Activated gamma-delta T cell treated with Interleukin-2 at 50 U/mL for 16 hours (primary cell): ENCODE data around the gene FANK1.
"Not testable (repeated sequence)": the region's sequence is repeated elsewhere in the genome, so short reads cannot be mapped to it uniquely, and the experiment has no call there.

Experiments
- DNase-seq: peaks from one replicate; pipeline ENCODE4 v3.0.0-alpha.2; 2020

Gene FANK1

GRCh38 chr10:126036515-126036914 lies 140.2 kb downstream of the FANK1 start:
- no peak for DNase-seq

- DNase-seq = no peak
Observed at GRCh38 chr10:126037946-126038345, 141.6 kb downstream of the FANK1 start.

DNA sequence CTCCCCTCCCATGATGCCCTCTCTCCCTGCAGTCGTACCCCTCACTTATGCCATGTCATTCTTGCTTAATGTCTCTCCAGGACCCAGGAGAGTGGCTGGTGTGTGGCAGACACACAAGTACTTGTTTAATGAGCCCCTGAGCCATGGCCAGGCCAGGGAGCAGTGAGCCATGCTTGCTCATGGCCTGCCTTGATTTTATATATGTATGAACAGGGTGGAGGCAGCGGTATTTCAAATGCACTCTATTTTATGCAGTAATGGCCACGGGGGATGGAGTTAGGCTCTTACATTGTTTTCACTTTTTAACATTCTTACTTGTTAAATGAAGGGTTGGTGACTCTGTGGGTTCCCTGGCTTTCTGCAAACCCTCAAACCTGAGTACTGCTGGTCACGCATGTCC lies 144.8 kb downstream of the FANK1 start:
- DNase-seq = no peak

DNA sequence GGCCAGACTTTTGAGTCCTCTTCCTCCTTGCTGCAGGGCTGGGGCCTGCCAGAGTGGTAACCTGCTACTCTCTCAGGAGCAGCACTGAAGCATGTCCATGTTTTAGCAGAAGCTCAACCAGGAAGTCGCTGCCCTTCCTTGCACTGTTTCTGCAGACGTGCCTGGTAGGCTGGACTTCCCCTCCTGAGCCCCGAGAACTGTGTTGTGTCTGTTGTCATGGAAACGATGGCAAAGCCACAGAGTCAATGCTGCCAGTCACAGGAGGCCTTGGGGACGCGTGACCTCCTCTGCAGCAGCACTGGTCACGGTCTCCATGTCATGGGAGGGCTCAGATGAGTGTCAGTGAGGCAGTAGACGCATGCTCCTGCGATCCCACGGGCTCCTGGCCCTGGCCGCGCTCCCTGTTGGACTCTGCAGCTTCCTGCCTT lies 145.5 kb downstream of the FANK1 start:
- DNase-seq = peak; percentile 32

DNA sequence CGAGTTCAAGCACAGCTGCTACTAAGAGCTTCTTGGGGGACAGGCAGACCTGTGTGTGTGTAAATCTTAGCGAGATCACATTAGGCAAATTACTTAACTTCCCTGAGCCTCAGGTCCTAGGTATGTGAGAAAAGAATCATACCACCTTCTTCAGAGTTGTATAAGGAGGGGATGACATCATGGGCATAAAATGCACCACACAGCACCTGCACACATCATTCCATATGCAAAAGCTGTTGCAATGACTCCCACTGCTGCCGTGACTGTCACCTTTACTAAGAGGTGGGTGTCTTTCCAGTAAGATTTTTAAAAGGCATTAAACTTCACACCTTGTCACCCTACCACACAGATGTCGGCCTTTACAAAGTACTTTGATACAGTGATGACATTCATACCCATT lies 146.0 kb downstream of the FANK1 start:
- DNase-seq = no peak

DNA sequence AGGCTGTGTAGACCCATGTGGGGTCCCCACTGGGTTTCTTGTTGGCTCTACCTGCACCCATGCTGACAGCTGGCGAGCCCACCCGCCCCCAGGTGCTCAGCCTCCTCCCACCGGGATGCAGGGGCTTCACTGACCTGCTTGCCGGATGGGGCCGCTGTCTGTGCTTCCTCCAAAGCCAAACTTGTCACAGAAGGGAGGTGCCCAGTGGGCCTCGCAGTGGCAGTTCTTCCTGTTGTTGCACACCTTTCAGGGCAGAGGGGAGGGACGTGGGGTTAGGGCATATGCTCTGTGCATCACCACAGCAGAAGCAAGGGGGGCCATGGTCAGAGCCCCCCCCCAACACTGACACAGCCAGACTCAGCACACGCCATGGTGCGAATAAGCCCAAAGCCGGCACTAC lies 146.5 kb downstream of the FANK1 start:
- no peak for DNase-seq

DNA sequence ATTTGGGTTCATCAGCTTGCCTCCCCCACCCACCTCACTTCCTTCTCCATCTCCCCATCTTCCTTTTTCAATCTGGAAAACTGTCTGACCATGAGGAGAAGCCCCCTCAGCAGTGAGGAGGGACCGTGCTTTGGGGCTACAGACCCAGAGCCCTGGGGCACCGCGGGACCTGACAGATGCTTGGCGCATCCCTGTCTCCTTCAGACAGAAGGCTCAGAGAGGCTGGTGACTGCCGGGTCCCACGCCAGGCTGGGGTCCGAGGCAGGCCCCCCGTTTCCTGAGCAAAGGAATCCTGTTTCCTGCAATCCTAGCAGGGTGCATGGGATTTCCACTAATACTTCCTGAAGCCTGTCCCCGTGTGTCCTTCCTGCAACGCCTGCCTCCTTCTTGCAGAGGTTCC lies 147.0 kb downstream of the FANK1 start:
- DNase-seq = no peak

DNA sequence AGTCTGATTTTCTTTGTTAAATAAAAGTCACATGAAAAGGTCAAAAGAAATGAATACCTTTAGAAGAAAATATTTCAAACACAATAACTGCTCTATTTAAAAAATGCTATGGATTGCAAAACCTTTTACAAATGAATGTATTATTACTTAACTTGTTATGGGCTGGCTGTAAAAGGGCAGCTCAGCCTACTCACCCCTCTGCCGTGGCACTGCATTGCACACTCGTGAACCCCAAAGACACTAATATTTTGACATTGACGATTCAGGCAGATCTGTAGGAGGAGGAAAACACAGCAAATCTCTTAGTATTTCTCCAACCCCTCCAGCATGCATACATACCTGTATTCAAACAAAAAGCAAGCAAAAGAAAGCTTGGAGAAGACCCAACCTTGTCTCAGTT lies 149.5 kb downstream of the FANK1 start:
- DNase-seq = no peak

GRCh38 chr10:126046831-126047230 lies 150.5 kb downstream of the FANK1 start:
- DNase-seq = no peak

- DNase-seq = not testable (repeated sequence)
Observed at GRCh38 chr10:126047749-126048148, 151.4 kb downstream of the FANK1 start.

DNA sequence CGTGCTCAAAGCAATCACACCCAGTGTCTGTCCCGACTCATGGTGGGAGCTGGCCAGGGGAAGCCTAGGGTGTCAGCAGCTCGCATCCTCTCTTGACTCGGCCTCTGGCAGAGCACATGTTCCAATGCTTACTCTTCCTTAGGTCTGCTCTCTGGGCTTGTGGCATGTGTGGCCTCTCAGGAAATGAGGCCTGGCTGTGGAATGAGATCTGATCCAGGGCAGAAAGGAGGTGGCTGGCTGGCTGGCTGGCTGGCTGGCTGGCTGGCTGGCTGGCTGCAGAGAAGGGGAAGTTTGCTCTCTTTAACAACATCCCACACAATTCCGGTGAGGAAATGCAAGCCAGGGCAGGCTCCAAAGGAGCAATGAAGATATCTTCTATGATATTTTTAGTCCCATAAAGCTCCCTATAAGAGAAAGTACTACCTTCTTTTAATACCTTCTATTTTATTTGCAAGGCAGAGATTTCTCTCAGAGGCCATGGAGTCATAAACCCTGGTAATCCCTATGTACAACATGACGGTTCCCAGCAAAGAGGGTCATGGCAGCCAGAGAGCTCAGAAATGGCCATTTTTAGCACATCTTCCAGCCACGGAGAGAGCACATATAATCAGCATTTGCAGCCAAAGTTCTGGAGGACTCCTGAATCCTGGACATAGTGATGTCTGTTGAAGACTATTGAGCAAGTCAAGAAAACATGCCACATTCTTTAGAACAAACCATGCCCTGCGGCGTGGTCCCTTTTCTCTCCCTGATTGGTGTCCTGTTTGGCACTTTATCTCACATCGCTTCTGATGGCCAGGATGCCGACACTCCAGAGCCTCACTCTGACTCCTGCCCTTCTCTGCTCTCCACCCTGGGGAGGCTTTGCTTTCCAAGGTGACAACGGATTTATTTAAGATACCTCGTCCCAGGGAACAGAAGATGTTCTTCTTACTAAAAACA lies 153.7 kb downstream of the FANK1 start:
- no peak for DNase-seq

DNA sequence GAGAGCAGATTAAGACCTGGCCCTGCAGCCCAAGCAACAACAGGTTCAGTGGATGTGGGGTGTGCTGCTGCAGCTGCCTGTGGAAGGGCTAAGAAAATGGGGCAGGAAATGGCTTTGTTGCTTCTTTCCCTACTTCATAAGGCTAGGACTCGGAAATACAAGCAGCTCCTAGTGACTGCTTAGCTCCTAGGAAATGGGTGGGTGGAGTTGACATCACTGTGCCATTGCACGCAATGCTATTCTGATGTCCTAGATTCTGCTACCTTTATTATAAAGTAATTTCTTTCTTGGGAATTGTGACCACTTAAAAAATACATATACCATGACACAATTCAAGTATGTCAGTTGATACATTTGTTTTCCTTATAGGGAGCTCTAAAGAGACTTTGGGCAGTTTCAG lies 155.8 kb downstream of the FANK1 start:
- no peak for DNase-seq

- DNase-seq = no peak
Observed at GRCh38 chr10:126054191-126054590, 157.8 kb downstream of the FANK1 start.

- DNase-seq = no peak
Observed at GRCh38 chr10:126057494-126057893, 161.1 kb downstream of the FANK1 start.

GRCh38 chr10:126058104-126058503 lies 161.7 kb downstream of the FANK1 start:
- no peak for DNase-seq

DNA sequence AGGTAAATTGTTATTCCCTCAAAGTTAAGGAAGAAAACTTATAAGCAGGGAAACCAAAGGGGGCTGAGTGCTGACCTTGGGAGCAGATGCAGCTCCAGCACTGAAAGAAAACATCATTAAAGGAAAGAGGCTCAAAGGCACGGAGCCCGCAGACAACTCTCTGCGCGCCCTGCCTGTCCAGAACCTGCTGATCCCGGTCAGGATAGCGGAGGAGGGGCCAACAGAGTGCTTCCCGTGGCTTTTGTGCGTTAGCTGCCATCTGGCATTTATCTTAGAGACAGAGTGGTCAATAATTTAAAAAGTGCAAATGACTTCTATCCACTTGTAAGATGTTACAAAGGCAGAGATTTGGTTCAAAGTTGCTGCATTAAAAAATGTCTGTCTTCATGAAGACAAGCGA lies 162.1 kb downstream of the FANK1 start:
- no peak for DNase-seq
